ENCODE measurements around the gene CBLL1. TPM values are rescaled to one million over a fixed set of nuclear protein-coding genes. Genes with fewer than 3 reads are reported as not detected.

The CBLL1 gene
- total RNA-seq, 1 experiment from 2014 or later: 28.1 TPM

- DNase-seq: no peak
- H3K4me3 ChIP-seq (ENCODE audit: insufficient read depth, low read depth, low read length): no peak overlapping the region
- no peaks in the 10 kb centered on the region for H3K36me3 ChIP-seq (replicated peaks; ENCODE audit: control insufficient read depth, insufficient read depth, low read length)
- no peaks in the 10 kb centered on the region for H3K27me3 ChIP-seq (ENCODE audit: control insufficient read depth, insufficient read depth, low read length)
Observed at GRCh38 chr7:107778283-107778682, 34.3 kb downstream of the CBLL1 start.

GRCh38 chr7:107779647-107780099 is 35.7 kb downstream of the CBLL1 start:
- H3K4me3 ChIP-seq (ENCODE audit: insufficient read depth, low read depth, low read length): no peak overlapping the region
- no peak for DNase-seq
- H3K36me3 ChIP-seq (replicated peaks; ENCODE audit: control insufficient read depth, insufficient read depth, low read length): no peaks in the 10 kb centered on the region
- H3K27me3 ChIP-seq (ENCODE audit: control insufficient read depth, insufficient read depth, low read length): no peaks in the 10 kb centered on the region

GRCh38 chr7:107782374-107782773 is 38.4 kb downstream of the CBLL1 start:
- no peaks in the 10 kb centered on the region for H3K27me3 ChIP-seq (ENCODE audit: control insufficient read depth, insufficient read depth, low read length)
- H3K4me3 ChIP-seq (ENCODE audit: insufficient read depth, low read depth, low read length): no peak overlapping the region
- DNase-seq: no peak
- no peaks in the 10 kb centered on the region for H3K36me3 ChIP-seq (replicated peaks; ENCODE audit: control insufficient read depth, insufficient read depth, low read length)

- H3K27me3 ChIP-seq (ENCODE audit: control insufficient read depth, insufficient read depth, low read length): no peaks in the 10 kb centered on the region
- no peak overlapping the region for H3K4me3 ChIP-seq (ENCODE audit: insufficient read depth, low read depth, low read length)
- no peaks in the 10 kb centered on the region for H3K36me3 ChIP-seq (replicated peaks; ENCODE audit: control insufficient read depth, insufficient read depth, low read length)
- no peak for DNase-seq
Observed at GRCh38 chr7:107783648-107784047, 39.7 kb downstream of the CBLL1 start.

GRCh38 chr7:107785170-107785569 is 41.2 kb downstream of the CBLL1 start:
- no peak overlapping the region for H3K4me3 ChIP-seq (ENCODE audit: insufficient read depth, low read depth, low read length)
- H3K36me3 ChIP-seq (replicated peaks; ENCODE audit: control insufficient read depth, insufficient read depth, low read length): no peaks in the 10 kb centered on the region
- no peaks in the 10 kb centered on the region for H3K27me3 ChIP-seq (ENCODE audit: control insufficient read depth, insufficient read depth, low read length)
- DNase-seq: no peak

- Histone ChIP-seq H3K4me3 (ENCODE audit: insufficient read depth, low read depth, low read length) (no peak overlapping the region), H3K36me3 (replicated peaks; ENCODE audit: control insufficient read depth, insufficient read depth, low read length) (no peaks in the 10 kb centered on the region), H3K27me3 (ENCODE audit: control insufficient read depth, insufficient read depth, low read length) (no peaks in the 10 kb centered on the region)
- no peak for DNase-seq
Observed at GRCh38 chr7:107785926-107786325, 42.0 kb downstream of the CBLL1 start.

GRCh38 chr7:107788216-107788615 is 44.3 kb downstream of the CBLL1 start:
- DNase-seq: no peak
- no peaks in the 10 kb centered on the region for H3K36me3 ChIP-seq (replicated peaks; ENCODE audit: control insufficient read depth, insufficient read depth, low read length)

GRCh38 chr7:107788662-107789061 is 44.7 kb downstream of the CBLL1 start:
- DNase-seq: no peak
- H3K27me3 ChIP-seq (ENCODE audit: control insufficient read depth, insufficient read depth, low read length): no peaks in the 10 kb centered on the region
- H3K4me3 ChIP-seq (ENCODE audit: insufficient read depth, low read depth, low read length): no peak overlapping the region
- H3K36me3 ChIP-seq (replicated peaks; ENCODE audit: control insufficient read depth, insufficient read depth, low read length): no peaks in the 10 kb centered on the region

More at GRCh38 chr7:107788216-107788615, 44.3 kb downstream of the CBLL1 start:
- Histone ChIP-seq H3K4me3 (ENCODE audit: insufficient read depth, low read depth, low read length) (no peak overlapping the region), H3K27me3 (ENCODE audit: control insufficient read depth, insufficient read depth, low read length) (no peaks in the 10 kb centered on the region)

GRCh38 chr7:107789647-107790046 is 45.7 kb downstream of the CBLL1 start:
- DNase-seq: no peak
- Histone ChIP-seq H3K27me3 (ENCODE audit: control insufficient read depth, insufficient read depth, low read length) (no peaks in the 10 kb centered on the region), H3K4me3 (ENCODE audit: insufficient read depth, low read depth, low read length) (no peak overlapping the region), H3K36me3 (replicated peaks; ENCODE audit: control insufficient read depth, insufficient read depth, low read length) (no peaks in the 10 kb centered on the region)

GRCh38 chr7:107792364-107792763 is 48.4 kb downstream of the CBLL1 start:
- no peak for DNase-seq
- no peaks in the 10 kb centered on the region for H3K27me3 ChIP-seq (ENCODE audit: control insufficient read depth, insufficient read depth, low read length)
- no peaks in the 10 kb centered on the region for H3K36me3 ChIP-seq (replicated peaks; ENCODE audit: control insufficient read depth, insufficient read depth, low read length)
- no peak overlapping the region for H3K4me3 ChIP-seq (ENCODE audit: insufficient read depth, low read depth, low read length)

GRCh38 chr7:107799647-107800264 is 55.8 kb downstream of the CBLL1 start:
- Histone ChIP-seq H3K27me3 (ENCODE audit: control insufficient read depth, insufficient read depth, low read length) (no peaks in the 10 kb centered on the region), H3K4me3 (ENCODE audit: insufficient read depth, low read depth, low read length) (no peak overlapping the region), H3K36me3 (replicated peaks; ENCODE audit: control insufficient read depth, insufficient read depth, low read length) (no peaks in the 10 kb centered on the region)
- no peak for DNase-seq

- H3K4me3 ChIP-seq (ENCODE audit: insufficient read depth, low read depth, low read length): no peak within 1 kb of the TSS
- DNase-seq: no peak
- no peaks in the 10 kb centered on the region for H3K27me3 ChIP-seq (ENCODE audit: control insufficient read depth, insufficient read depth, low read length)
- no peaks in the 10 kb centered on the region for H3K36me3 ChIP-seq (replicated peaks; ENCODE audit: control insufficient read depth, insufficient read depth, low read length)
Observed at GRCh38 chr7:107803009-107803610, 59.2 kb downstream of the CBLL1 start, which contains the start of gene SLC26A3. Gene SLC26A3 (minus strand): TSS chr7:107803223. CDS start chr7:107794509, 8,714 bp downstream.

GRCh38 chr7:107809179-107809578 is 65.2 kb downstream of the CBLL1 start:
- Histone ChIP-seq H3K27me3 (ENCODE audit: control insufficient read depth, insufficient read depth, low read length) (no peaks in the 10 kb centered on the region), H3K36me3 (replicated peaks; ENCODE audit: control insufficient read depth, insufficient read depth, low read length) (no peaks in the 10 kb centered on the region), H3K4me3 (ENCODE audit: insufficient read depth, low read depth, low read length) (no peak overlapping the region)
- DNase-seq: no peak

- no peak overlapping the region for H3K4me3 ChIP-seq (ENCODE audit: insufficient read depth, low read depth, low read length)
- H3K36me3 ChIP-seq (replicated peaks; ENCODE audit: control insufficient read depth, insufficient read depth, low read length): no peaks in the 10 kb centered on the region
- no peaks in the 10 kb centered on the region for H3K27me3 ChIP-seq (ENCODE audit: control insufficient read depth, insufficient read depth, low read length)
- DNase-seq: peak; percentile 27
Observed at GRCh38 chr7:107810626-107811025, 66.7 kb downstream of the CBLL1 start.

Measured in H7 (cell line).